Ovary (tissue), 9 donors: ENCODE results near the gene CGNL1. TPM values are rescaled to one million over a fixed set of nuclear protein-coding genes. Genes with fewer than 3 reads are reported as not detected.

Experiments
- DNase-seq, 5 donors: peaks; one replicate each; pipeline ENCODE4 v3.0.0-alpha.2; 2019 to 2020
- H3K27ac ChIP-seq, 2 donors: fragments of 200-600 bp; one replicate each; pipeline versions ENCODE4 v1.5.1 to v1.8.0; 2019 to 2022
- H3K27me3 ChIP-seq: fragments of 200-600 bp; one replicate; pipeline ENCODE4 v1.8.0; 2022
- H3K36me3 ChIP-seq: fragments of 200-600 bp; sonication (generic); one replicate; pipeline ENCODE4 v1.5.1; 2019
- H3K4me1 ChIP-seq: one replicate; pipeline ENCODE4 v1.8.1; 2013; ENCODE audit warnings: mild to moderate bottlenecking, moderate library complexity; ENCODE audit not compliant: insufficient read depth
- H3K4me3 ChIP-seq: fragments of 200-600 bp; sonication (generic); one replicate; pipeline ENCODE4 v1.5.1; 2017
- H3K9me3 ChIP-seq, 2 donors: fragments of 200-600 bp in 1 of 2; sonication (generic) in 1 of 2; one replicate each; pipeline versions ENCODE4 v1.5.1 to v1.8.1; 2013 to 2019; ENCODE audit warnings: mild to moderate bottlenecking in 1 of 2, moderate library complexity in 1 of 2
- EP300 ChIP-seq: sonication (generic); formaldehyde crosslinking; IDR thresholded peaks from one replicate; pipeline ENCODE4 v1.6.1; 2017; ENCODE audit warnings: antibody characterized with exemption
- POLR2A ChIP-seq: fragments of 450-650 bp; IDR thresholded peaks from one replicate; pipeline ENCODE4 v1.6.1; 2017; ENCODE audit warnings: antibody characterized with exemption, mild to moderate bottlenecking, moderate library complexity
- WGBS, 3 donors: extraction: QIAGEN DNeasy Blood & Tissue Kit in 1 of 3; methylation state at CpG; one replicate each; pipeline versions ENCODE4 v1.1.5 to v1.1.7; 2013 to 2017; 5-methylcytosine and 5-hydroxymethylcytosine counted together
- intact Hi-C, 4 donors: fragments of 100-400 bp; cut with DNase I; formaldehyde crosslinking; loops; one replicate each; pipeline versions ENCODE4 v1.11.0 to v1.15.1; 2022 to 2023
- polyA plus RNA-seq, 2 donors: library from polyadenylated mRNA; stranded (reverse); fragments of 200-250 nt in 1 of 2; fragments of 350-450 nt in 1 of 2; fragmentation: Illumina TruSeq in 1 of 2; extraction: RNeasy Lipid Tissue Mini Kit (QIAGEN cat#74804) in 1 of 2; gene quantifications; one replicate each; pipeline ENCODE4 v1.2.3, GENCODE V29; 2013 to 2014
- total RNA-seq, 7 donors: library from RNA; depleted of rRNA in 2 of 7; stranded (reverse); fragments of >200 nt in 2 of 7; fragmentation: NEBNext Ultra II Directional in 3 of 7; extraction: Animal tissue kit (Norgen Biotek cat#: 25700) in 3 of 7; gene quantifications; one replicate each; pipeline versions ENCODE4 v1.1.0 to v1.2.4, GENCODE V29; 2016 to 2023
- TF ChIP-seq, protein P1 (sequence below), 3 donors: fragments of 450-650 bp in 2 of 3; fragments of 200-600 bp in 1 of 3; IDR thresholded peaks; one replicate each; pipeline versions ENCODE4 v1.5.1 to v1.8.0; 2016 to 2022; ENCODE audit warnings: antibody characterized with exemption in 3 of 3, mild to moderate bottlenecking in 1 of 3
- donor health status: DM: no; HTN: no; CAD: no; lungs with moderate emphysema.
- donor health status: DM: no; HTN: no; CAD: no.
- donor health status: Bipolar disorder and iron deficiency.
- donor health status: DM: yes; HTN: yes; CAD: no.
- donor health status: DM: no; HTN: no; CAD: no.
- donor health status: DM: yes; HTN: yes; CAD: no.

CGNL1 gene
- total and polyA plus RNA-seq, 9 donors, result 7.8 to 26.1 (median 13.6) TPM

DNA sequence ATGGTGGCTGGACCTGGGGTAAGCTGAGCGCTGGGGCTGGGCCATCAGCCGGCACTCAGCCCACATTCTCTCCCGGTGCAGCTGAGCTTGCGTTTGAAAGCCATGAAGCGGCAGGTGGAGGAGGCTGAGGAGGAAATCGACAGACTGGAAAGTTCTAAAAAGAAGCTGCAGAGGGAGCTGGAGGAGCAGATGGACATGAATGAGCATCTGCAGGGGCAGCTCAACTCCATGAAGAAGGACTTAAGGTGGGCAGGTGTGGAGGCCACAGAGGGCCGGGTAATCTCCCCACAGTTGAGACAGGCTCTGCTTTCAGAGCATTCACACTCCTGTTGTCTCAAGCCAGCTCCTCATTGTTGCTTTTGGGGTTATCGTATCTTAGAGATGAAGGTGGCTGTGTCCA is 169.7 kb downstream of the CGNL1 start:
- Histone ChIP-seq H3K4me1 (no peaks in the 10 kb centered on the region), H3K9me3 (no peaks in the 10 kb centered on the region), H3K4me3 (no peak overlapping the region), H3K36me3 (no peaks in the 10 kb centered on the region), H3K27me3 (no peaks in the 10 kb centered on the region), H3K27ac (no peak overlapping the region)
- TF ChIP-seq, protein P1, sequence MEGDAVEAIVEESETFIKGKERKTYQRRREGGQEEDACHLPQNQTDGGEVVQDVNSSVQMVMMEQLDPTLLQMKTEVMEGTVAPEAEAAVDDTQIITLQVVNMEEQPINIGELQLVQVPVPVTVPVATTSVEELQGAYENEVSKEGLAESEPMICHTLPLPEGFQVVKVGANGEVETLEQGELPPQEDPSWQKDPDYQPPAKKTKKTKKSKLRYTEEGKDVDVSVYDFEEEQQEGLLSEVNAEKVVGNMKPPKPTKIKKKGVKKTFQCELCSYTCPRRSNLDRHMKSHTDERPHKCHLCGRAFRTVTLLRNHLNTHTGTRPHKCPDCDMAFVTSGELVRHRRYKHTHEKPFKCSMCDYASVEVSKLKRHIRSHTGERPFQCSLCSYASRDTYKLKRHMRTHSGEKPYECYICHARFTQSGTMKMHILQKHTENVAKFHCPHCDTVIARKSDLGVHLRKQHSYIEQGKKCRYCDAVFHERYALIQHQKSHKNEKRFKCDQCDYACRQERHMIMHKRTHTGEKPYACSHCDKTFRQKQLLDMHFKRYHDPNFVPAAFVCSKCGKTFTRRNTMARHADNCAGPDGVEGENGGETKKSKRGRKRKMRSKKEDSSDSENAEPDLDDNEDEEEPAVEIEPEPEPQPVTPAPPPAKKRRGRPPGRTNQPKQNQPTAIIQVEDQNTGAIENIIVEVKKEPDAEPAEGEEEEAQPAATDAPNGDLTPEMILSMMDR (IDR thresholded peaks at IDR 0.05), result no peak
- TF ChIP-seq EP300, result no peak
- no peak for TF ChIP-seq POLR2A
- WGBS, 3 donors, result 86 to 89% (median 88%) methylated on average over 8 of the region's 8 CpGs
- no peak for DNase-seq
- intact Hi-C loops, result no loop called here

DNA sequence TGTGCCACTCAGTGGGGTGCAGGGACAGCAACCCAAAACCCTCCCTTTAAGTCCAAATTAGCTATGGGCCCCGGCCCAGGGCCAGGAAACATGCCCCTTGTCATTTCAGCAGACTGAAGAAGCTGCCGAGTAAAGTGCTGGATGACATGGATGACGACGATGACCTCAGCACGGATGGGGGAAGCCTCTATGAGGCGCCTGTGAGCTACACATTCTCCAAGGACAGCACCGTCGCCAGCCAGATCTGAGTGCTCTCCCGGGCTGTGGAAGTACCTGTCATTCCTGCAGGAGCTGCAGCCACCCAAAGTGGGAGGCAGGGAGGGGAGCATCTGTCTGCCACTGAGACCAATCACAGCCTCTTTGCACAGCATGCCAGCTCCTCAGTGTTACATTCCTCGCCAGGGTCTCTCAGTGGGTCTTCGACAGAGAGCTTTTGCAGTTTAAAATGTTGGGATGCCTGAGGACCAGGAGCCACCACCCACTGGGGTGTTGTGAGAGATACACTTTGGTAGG is 171.0 kb downstream of the CGNL1 start:
- 86 to 88% (median 87%) methylated on average over 11 of the region's 11 CpGs for WGBS, 3 donors
- DNase-seq, result no peak
- Histone ChIP-seq H3K4me3 (no peak overlapping the region), H3K27me3 (no peaks in the 10 kb centered on the region), H3K36me3 (no peaks in the 10 kb centered on the region), H3K4me1 (no peaks in the 10 kb centered on the region), H3K27ac (no peak overlapping the region), H3K9me3 (no peaks in the 10 kb centered on the region)
- TF ChIP-seq, protein P1 (IDR thresholded peaks at IDR 0.05), result no peak
- TF ChIP-seq POLR2A, result no peak
- no peak for TF ChIP-seq EP300
- intact Hi-C loops, result no loop called here

GRCh38 chr15:57548351-57548750 is 172.0 kb downstream of the CGNL1 start:
- no peaks in the 10 kb centered on the region for H3K27me3 ChIP-seq
- H3K4me3 ChIP-seq, result no peak overlapping the region
- H3K36me3 ChIP-seq, result no peaks in the 10 kb centered on the region
- H3K4me1 ChIP-seq, result no peaks in the 10 kb centered on the region
- TF ChIP-seq POLR2A (no peak), EP300 (no peak)
- TF ChIP-seq, protein P1 (IDR thresholded peaks at IDR 0.05), result no peak
- no peaks in the 10 kb centered on the region for H3K9me3 ChIP-seq
- intact Hi-C loops, result no loop called here
- WGBS, 3 donors, result 79 to 89% (median 82%) methylated on average over 2 of the region's 2 CpGs
- DNase-seq, result no peak
- no peak overlapping the region for H3K27ac ChIP-seq

GRCh38 chr15:57548835-57549234 is 172.5 kb downstream of the CGNL1 start:
- WGBS, 3 donors, result 88 to 93% (median 92%) methylated on average over 5 of the region's 5 CpGs
- intact Hi-C loops, result no loop called here
- H3K27me3 ChIP-seq, result no peaks in the 10 kb centered on the region
- H3K4me3 ChIP-seq, result no peak overlapping the region
- H3K27ac ChIP-seq, result no peak overlapping the region
- TF ChIP-seq EP300 (no peak), POLR2A (no peak)
- TF ChIP-seq, protein P1 (IDR thresholded peaks at IDR 0.05), result no peak
- no peaks in the 10 kb centered on the region for H3K36me3 ChIP-seq
- no peaks in the 10 kb centered on the region for H3K4me1 ChIP-seq
- no peak for DNase-seq
- H3K9me3 ChIP-seq, result no peaks in the 10 kb centered on the region
